CD1c-positive myeloid dendritic cell (primary cell): ENCODE measurements around the gene SNRNP25.
A peak's percentile ranks its signal among the peaks of the same experiment; 100 is the strongest.
"Not testable (repeated sequence)": the region's sequence is repeated elsewhere in the genome, so short reads cannot be mapped to it uniquely, and the experiment has no call there.

ENCODE experiments used
- DNase-seq: peaks from one replicate; pipeline ENCODE4 v3.0.0-alpha.2; 2016; ENCODE audit errors: extremely low spot score

Gene SNRNP25

GRCh38 chr16:53346-54236 lies at the start of gene SNRNP25, which contains the start of gene POLR3K:
SNRNP25 (plus strand) TSS chr16:53828; CDS start chr16:54017, 189 bp downstream.
POLR3K (minus strand) TSS chr16:53608; CDS start chr16:53586, 22 bp downstream.
- DNase-seq, result peak; percentile 98

- DNase-seq, result no peak
Measured at GRCh38 chr16:9903-10665, 43.5 kb upstream of the SNRNP25 start.

- not testable (repeated sequence) for DNase-seq
Measured at GRCh38 chr16:10772-11171, 42.9 kb upstream of the SNRNP25 start.

- DNase-seq, result not testable (repeated sequence)
Measured at GRCh38 chr16:17062-17765, 36.4 kb upstream of the SNRNP25 start.

GRCh38 chr16:20886-21285 lies 32.7 kb upstream of the SNRNP25 start:
- DNase-seq, result not testable (repeated sequence)

- not testable (repeated sequence) for DNase-seq
Measured at GRCh38 chr16:24151-24550, 29.5 kb upstream of the SNRNP25 start.

GRCh38 chr16:25926-26348 lies 27.7 kb upstream of the SNRNP25 start:
- not testable (repeated sequence) for DNase-seq

- not testable (repeated sequence) for DNase-seq
Measured at GRCh38 chr16:30627-31026, 23.0 kb upstream of the SNRNP25 start.

- not testable (repeated sequence) for DNase-seq
Measured at GRCh38 chr16:33154-33876, 20.3 kb upstream of the SNRNP25 start.

- no peak for DNase-seq
Measured at GRCh38 chr16:33877-34647, 19.6 kb upstream of the SNRNP25 start.

GRCh38 chr16:34648-34987 lies 19.0 kb upstream of the SNRNP25 start:
- DNase-seq, result no peak

- peak; percentile 71 for DNase-seq
Measured at GRCh38 chr16:35011-35677, 18.5 kb upstream of the SNRNP25 start.

- DNase-seq, result no peak
Measured at GRCh38 chr16:35678-36305, 17.8 kb upstream of the SNRNP25 start.

- no peak for DNase-seq
Measured at GRCh38 chr16:36336-36984, 17.2 kb upstream of the SNRNP25 start.

GRCh38 chr16:37511-37910 lies 16.1 kb upstream of the SNRNP25 start:
- peak; percentile 24 for DNase-seq

- DNase-seq, result not testable (repeated sequence)
Measured at GRCh38 chr16:38206-38605, 15.4 kb upstream of the SNRNP25 start.

- DNase-seq, result peak; percentile 20
Measured at GRCh38 chr16:38941-39892, 14.4 kb upstream of the SNRNP25 start.
